ENCODE data around the gene TMEM63C.

- TF ChIP-seq CTCF (IDR thresholded peaks at IDR 0.05; ENCODE audit: poor library complexity) (no peak), EZH2 (IDR thresholded peaks at IDR 0.05; ENCODE audit: borderline replicate concordance) (no peak)
These were observed 18.0 kb downstream of the TMEM63C start for GRCh38 chr14:77199590-77199989.

Measured in hepatocyte (in vitro differentiated cells).